ENCODE data around the gene CANT1. TPM values are rescaled to one million over a fixed set of nuclear protein-coding genes. Genes with fewer than 3 reads are reported as not detected.
A peak's percentile ranks its signal among the peaks of the same experiment; 100 is the strongest.

The CANT1 gene
- total RNA-seq, 1 donor from 2014 or later: 72.1 TPM

GRCh38 chr17:79019632-79020584, 10.3 kb upstream of the CANT1 start:
- H3K9me3 ChIP-seq (ENCODE audit: insufficient read depth, low read depth, low read length): no peaks in the 10 kb centered on the region
- H3K27me3 ChIP-seq (ENCODE audit: insufficient read depth, low read length): peaks cover 22% of the 10 kb centered on the region
- no peak overlapping the region for H3K27ac ChIP-seq (ENCODE audit: low read depth, low read length)
- H4K20me1 ChIP-seq (ENCODE audit: insufficient read depth, low read length): no peaks in the 10 kb centered on the region
- Mint-ChIP-seq H3K27me3 (ENCODE audit: low read depth, unreplicated experiment) (peaks cover 41% of the 10 kb centered on the region), H3K27ac (ENCODE audit: unreplicated experiment) (no peak overlapping the region), H3K4me1 (ENCODE audit: low read depth, unreplicated experiment) (no peaks in the 10 kb centered on the region), H3K36me3 (ENCODE audit: low read depth, unreplicated experiment) (no peaks in the 10 kb centered on the region), H3K9me3 (ENCODE audit: unreplicated experiment) (peaks cover 6% of the 10 kb centered on the region), H3K4me3 (ENCODE audit: unreplicated experiment) (no peak overlapping the region)
- H3K36me3 ChIP-seq (ENCODE audit: insufficient read depth, low read length): no peaks in the 10 kb centered on the region
- no peak overlapping the region for H3K4me2 ChIP-seq (ENCODE audit: low read length)
- no peak for FAIRE-seq
- no peak overlapping the region for H2AFZ ChIP-seq (ENCODE audit: low read depth, low read length)
- H3K4me1 ChIP-seq (ENCODE audit: insufficient read depth, low read length): peaks cover 10% of the 10 kb centered on the region
- peak; percentile 85 for TF ChIP-seq CTCF (IDR thresholded peaks at IDR 0.05; ENCODE audit: insufficient read depth, low read depth, low read length)
- TF ChIP-seq EZH2 (IDR thresholded peaks at IDR 0.05; ENCODE audit: insufficient read depth, low read length): no peak
- H3K79me2 ChIP-seq (ENCODE audit: insufficient read depth, low read length): no peaks in the 10 kb centered on the region
- DNase-seq (ENCODE audit: low read depth): peak; percentile 33
- H3K9ac ChIP-seq (ENCODE audit: low read length): no peak overlapping the region
- H3K4me3 ChIP-seq (ENCODE audit: insufficient read depth, low read depth, low read length): no peak overlapping the region

DNA sequence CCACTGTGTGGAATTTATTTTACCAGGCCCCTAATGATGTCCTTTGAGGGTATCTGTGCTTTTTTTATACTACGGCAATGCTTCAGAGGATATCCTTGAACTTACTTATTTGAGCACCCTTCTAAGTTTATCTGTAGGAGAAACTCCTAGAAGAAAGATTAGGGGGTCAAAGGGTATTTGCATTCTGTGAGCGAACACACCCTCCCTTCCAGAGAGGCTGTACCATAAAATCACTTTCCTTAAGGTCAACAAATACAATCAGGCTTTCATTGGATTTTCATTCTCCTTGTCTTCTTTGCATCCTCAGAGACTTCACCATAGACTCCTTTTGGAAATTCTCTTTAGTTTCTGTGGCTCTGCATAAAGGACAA, 9.7 kb upstream of the CANT1 start:
- H3K9me3 ChIP-seq (ENCODE audit: insufficient read depth, low read depth, low read length): no peaks in the 10 kb centered on the region
- Mint-ChIP-seq H3K9me3 (ENCODE audit: unreplicated experiment) (peaks cover 6% of the 10 kb centered on the region), H3K36me3 (ENCODE audit: low read depth, unreplicated experiment) (no peaks in the 10 kb centered on the region), H3K4me3 (ENCODE audit: unreplicated experiment) (no peak overlapping the region), H3K4me1 (ENCODE audit: low read depth, unreplicated experiment) (no peaks in the 10 kb centered on the region), H3K27ac (ENCODE audit: unreplicated experiment) (no peak overlapping the region), H3K27me3 (ENCODE audit: low read depth, unreplicated experiment) (peaks cover 40% of the 10 kb centered on the region)
- no peak overlapping the region for H3K4me3 ChIP-seq (ENCODE audit: insufficient read depth, low read depth, low read length)
- peaks cover 21% of the 10 kb centered on the region for H3K27me3 ChIP-seq (ENCODE audit: insufficient read depth, low read length)
- peaks cover 6% of the 10 kb centered on the region for H3K4me1 ChIP-seq (ENCODE audit: insufficient read depth, low read length)
- no peaks in the 10 kb centered on the region for H3K79me2 ChIP-seq (ENCODE audit: insufficient read depth, low read length)
- H3K27ac ChIP-seq (ENCODE audit: low read depth, low read length): no peak overlapping the region
- DNase-seq (ENCODE audit: low read depth) (no peak), FAIRE-seq (no peak)
- no peaks in the 10 kb centered on the region for H3K36me3 ChIP-seq (ENCODE audit: insufficient read depth, low read length)
- no peak for TF ChIP-seq EZH2 (IDR thresholded peaks at IDR 0.05; ENCODE audit: insufficient read depth, low read length)
- no peak for TF ChIP-seq CTCF (IDR thresholded peaks at IDR 0.05; ENCODE audit: insufficient read depth, low read depth, low read length)
- H2AFZ ChIP-seq (ENCODE audit: low read depth, low read length): no peak overlapping the region
- H3K9ac ChIP-seq (ENCODE audit: low read length): no peak overlapping the region
- H4K20me1 ChIP-seq (ENCODE audit: insufficient read depth, low read length): no peaks in the 10 kb centered on the region
- H3K4me2 ChIP-seq (ENCODE audit: low read length): no peak overlapping the region

GRCh38 chr17:79018370-79018695, 8.8 kb upstream of the CANT1 start:
- Histone ChIP-seq H3K4me1 (ENCODE audit: insufficient read depth, low read length) (no peaks in the 10 kb centered on the region), H3K4me3 (ENCODE audit: insufficient read depth, low read depth, low read length) (no peak overlapping the region), H3K27ac (ENCODE audit: low read depth, low read length) (no peak overlapping the region), H3K79me2 (ENCODE audit: insufficient read depth, low read length) (no peaks in the 10 kb centered on the region), H3K9ac (ENCODE audit: low read length) (no peak overlapping the region), H3K36me3 (ENCODE audit: insufficient read depth, low read length) (no peaks in the 10 kb centered on the region), H3K27me3 (ENCODE audit: insufficient read depth, low read length) (peaks cover 18% of the 10 kb centered on the region), H3K9me3 (ENCODE audit: insufficient read depth, low read depth, low read length) (no peaks in the 10 kb centered on the region), H2AFZ (ENCODE audit: low read depth, low read length) (no peak overlapping the region), H4K20me1 (ENCODE audit: insufficient read depth, low read length) (no peaks in the 10 kb centered on the region), H3K4me2 (ENCODE audit: low read length) (no peak overlapping the region)
- FAIRE-seq: no peak
- TF ChIP-seq EZH2 (IDR thresholded peaks at IDR 0.05; ENCODE audit: insufficient read depth, low read length) (no peak), CTCF (IDR thresholded peaks at IDR 0.05; ENCODE audit: insufficient read depth, low read depth, low read length) (no peak)
- no peaks in the 10 kb centered on the region for H3K4me1 Mint-ChIP-seq (ENCODE audit: low read depth, unreplicated experiment)
- peaks cover 35% of the 10 kb centered on the region for H3K27me3 Mint-ChIP-seq (ENCODE audit: low read depth, unreplicated experiment)
- H3K27ac Mint-ChIP-seq (ENCODE audit: unreplicated experiment): no peak overlapping the region
- no peaks in the 10 kb centered on the region for H3K36me3 Mint-ChIP-seq (ENCODE audit: low read depth, unreplicated experiment)
- no peak for DNase-seq (ENCODE audit: low read depth)
- no peak overlapping the region for H3K4me3 Mint-ChIP-seq (ENCODE audit: unreplicated experiment)
- H3K9me3 Mint-ChIP-seq (ENCODE audit: unreplicated experiment): peaks cover 9% of the 10 kb centered on the region

All from astrocyte (in vitro differentiated cells and primary cell).